GM21723 (cell line): Measurements from ENCODE around the gene LIMS1.
"Not testable (repeated sequence)": the region's sequence is repeated elsewhere in the genome, so short reads cannot be mapped to it uniquely, and the experiment has no call there.

ENCODE experiments used
- ATAC-seq: cut with Tn5 transposase; IDR thresholded peaks from one replicate; pipeline ENCODE4 v1.9.1; 2021; ENCODE audit warnings: mild to moderate bottlenecking, moderate library complexity; ENCODE audit not compliant: unreplicated experiment

LIMS1 gene

GRCh38 chr2:108585436-108585835 is 51.2 kb downstream of the LIMS1 start:
- no peak for ATAC-seq

- no peak for ATAC-seq
Observed at GRCh38 chr2:108586116-108586515, 51.8 kb downstream of the LIMS1 start.

- no peak for ATAC-seq
Observed at GRCh38 chr2:108586631-108587030, 52.4 kb downstream of the LIMS1 start.

GRCh38 chr2:108587621-108588020 is 53.4 kb downstream of the LIMS1 start:
- ATAC-seq: no peak

GRCh38 chr2:108588070-108588668 is 53.9 kb downstream of the LIMS1 start:
- ATAC-seq: no peak

GRCh38 chr2:108589372-108589771 is 55.1 kb downstream of the LIMS1 start:
- ATAC-seq: no peak

GRCh38 chr2:108589781-108590180 is 55.5 kb downstream of the LIMS1 start:
- no peak for ATAC-seq

- no peak for ATAC-seq
Observed at GRCh38 chr2:108591163-108591562, 56.9 kb downstream of the LIMS1 start.

GRCh38 chr2:108593547-108594098 is 59.4 kb downstream of the LIMS1 start:
- no peak for ATAC-seq

- ATAC-seq: peak; percentile 95
Observed at GRCh38 chr2:108594132-108594981, 60.1 kb downstream of the LIMS1 start.

- peak; percentile 49 for ATAC-seq
Observed at GRCh38 chr2:108594982-108595464, 60.8 kb downstream of the LIMS1 start.

- ATAC-seq: not testable (repeated sequence)
Observed at GRCh38 chr2:108595771-108596170, 61.5 kb downstream of the LIMS1 start.

- not testable (repeated sequence) for ATAC-seq
Observed at GRCh38 chr2:108597105-108597744, 63.0 kb downstream of the LIMS1 start.

- ATAC-seq: not testable (repeated sequence)
Observed at GRCh38 chr2:108601199-108601598, 66.9 kb downstream of the LIMS1 start.

GRCh38 chr2:108602422-108602821 is 68.2 kb downstream of the LIMS1 start:
- no peak for ATAC-seq

GRCh38 chr2:108604196-108604595 is 69.9 kb downstream of the LIMS1 start:
- ATAC-seq: no peak

- peak; percentile 61 for ATAC-seq
Observed at GRCh38 chr2:108605947-108606346, 71.7 kb downstream of the LIMS1 start.

GRCh38 chr2:108607706-108608301 is 73.5 kb downstream of the LIMS1 start:
- no peak for ATAC-seq

- peak; percentile 13 for ATAC-seq
Observed at GRCh38 chr2:108611021-108611420, 76.8 kb downstream of the LIMS1 start.

GRCh38 chr2:108612153-108612513 is 77.9 kb downstream of the LIMS1 start:
- peak; percentile 80 for ATAC-seq
